Kidney (tissue), 14 donors: ENCODE data around the gene CCDC102B. TPM values are rescaled to one million over a fixed set of nuclear protein-coding genes. Genes with fewer than 3 reads are reported as not detected.

Source experiments
- DNase-seq, 5 donors: peaks; one replicate each; pipeline ENCODE4 v3.0.0-alpha.2; 2013 to 2020
- FAIRE-seq: peaks from 2 replicates; lab custom pipeline; 2012; peaks lifted over from hg19 to GRCh38; lab: Jason Lieb, UNC
- H3K27ac ChIP-seq, 2 donors: one replicate each; pipeline ENCODE4 v1.7.0; 2013; ENCODE audit warnings: low read depth in 2 of 2, low read length in 2 of 2, inconsistent platforms in 1 of 2
- H3K27me3 ChIP-seq: one replicate; pipeline ENCODE4 v1.7.1; 2013; ENCODE audit warnings: low read length, inconsistent platforms; ENCODE audit not compliant: control insufficient read depth, insufficient read depth
- H3K36me3 ChIP-seq, 3 donors: one replicate each; pipeline versions ENCODE4 v1.7.0 to v1.7.1; 2013; ENCODE audit warnings: low read length in 3 of 3, control low read depth in 1 of 3, inconsistent platforms in 1 of 3; ENCODE audit not compliant: insufficient read depth in 3 of 3, control insufficient read depth in 2 of 3
- H3K4me1 ChIP-seq, 3 donors: one replicate each; pipeline versions ENCODE4 v1.7.0 to v1.7.1; 2013; ENCODE audit warnings: low read length in 3 of 3, inconsistent platforms in 1 of 3, low read depth in 1 of 3; ENCODE audit not compliant: control insufficient read depth in 2 of 3, insufficient read depth in 2 of 3
- H3K4me3 ChIP-seq, 3 donors: one replicate each; pipeline versions ENCODE4 v1.7.0 to v1.8.1; 2013; ENCODE audit warnings: low read length in 3 of 3, control low read depth in 1 of 3, inconsistent platforms in 1 of 3
- H3K9ac ChIP-seq, 3 donors: one replicate each; pipeline versions ENCODE4 v1.7.0 to v1.7.1; 2013; ENCODE audit warnings: low read length in 3 of 3, control low read depth in 1 of 3, inconsistent platforms in 1 of 3
- H3K9me3 ChIP-seq, 3 donors: one replicate each; pipeline versions ENCODE4 v1.7.0 to v1.7.1; 2013; ENCODE audit warnings: low read length in 3 of 3, control low read depth in 1 of 3, inconsistent platforms in 1 of 3; ENCODE audit not compliant: control insufficient read depth in 2 of 3, insufficient read depth in 1 of 3
- intact Hi-C: fragments of 100-400 bp; cut with DNase I; formaldehyde crosslinking; loops from one replicate; pipeline ENCODE4 v1.11.1; 2022
- polyA plus RNA-seq: library from polyadenylated mRNA; stranded (reverse); fragments of 350-450 nt; fragmentation: Illumina TruSeq; extraction: RNeasy Lipid Tissue Mini Kit (QIAGEN cat#74804); gene quantifications from one replicate; pipeline ENCODE4 v1.2.3, GENCODE V29; 2014; ENCODE audit warnings: low read depth, low replicate concordance; ENCODE audit not compliant: insufficient read depth
- total RNA-seq: library from RNA; stranded (reverse); fragmentation: NEBNext Ultra II Directional; extraction: Animal tissue kit (Norgen Biotek cat#: 25700); gene quantifications from one replicate; pipeline ENCODE4 v1.2.1, GENCODE V29; 2021
- TF ChIP-seq, protein P1 (sequence below): IDR thresholded peaks from 3 replicates; pipeline ENCODE4 v1.5.1; 2012; ENCODE audit warnings: mild to moderate bottlenecking, moderate library complexity, borderline replicate concordance; ENCODE audit not compliant: insufficient read depth; ENCODE audit errors: extremely low read depth
- donor health status: control.
- donor health status: control.
- donor health status: control.
- donor health status: control.
- donor health status: control.
- donor health status: DM: yes; HTN: yes; CAD: no.
- donor health status: Normal renal cell carcinoma (clear cell type).

CCDC102B gene
- total and polyA plus RNA-seq, 2 donors from 2014 or later, result 3.6 to 6.8 TPM

GRCh38 chr18:68833756-68834155, 35.9 kb downstream of the CCDC102B start:
- H3K27ac ChIP-seq, result no peak overlapping the region
- no peak for DNase-seq
- no peaks in the 10 kb centered on the region for H3K4me1 ChIP-seq
- H3K27me3 ChIP-seq, result no peaks in the 10 kb centered on the region
- no peak overlapping the region for H3K4me3 ChIP-seq
- no peaks in the 10 kb centered on the region for H3K9me3 ChIP-seq
- intact Hi-C loops, result no loop called here
- FAIRE-seq, result no peak
- TF ChIP-seq, protein P1, sequence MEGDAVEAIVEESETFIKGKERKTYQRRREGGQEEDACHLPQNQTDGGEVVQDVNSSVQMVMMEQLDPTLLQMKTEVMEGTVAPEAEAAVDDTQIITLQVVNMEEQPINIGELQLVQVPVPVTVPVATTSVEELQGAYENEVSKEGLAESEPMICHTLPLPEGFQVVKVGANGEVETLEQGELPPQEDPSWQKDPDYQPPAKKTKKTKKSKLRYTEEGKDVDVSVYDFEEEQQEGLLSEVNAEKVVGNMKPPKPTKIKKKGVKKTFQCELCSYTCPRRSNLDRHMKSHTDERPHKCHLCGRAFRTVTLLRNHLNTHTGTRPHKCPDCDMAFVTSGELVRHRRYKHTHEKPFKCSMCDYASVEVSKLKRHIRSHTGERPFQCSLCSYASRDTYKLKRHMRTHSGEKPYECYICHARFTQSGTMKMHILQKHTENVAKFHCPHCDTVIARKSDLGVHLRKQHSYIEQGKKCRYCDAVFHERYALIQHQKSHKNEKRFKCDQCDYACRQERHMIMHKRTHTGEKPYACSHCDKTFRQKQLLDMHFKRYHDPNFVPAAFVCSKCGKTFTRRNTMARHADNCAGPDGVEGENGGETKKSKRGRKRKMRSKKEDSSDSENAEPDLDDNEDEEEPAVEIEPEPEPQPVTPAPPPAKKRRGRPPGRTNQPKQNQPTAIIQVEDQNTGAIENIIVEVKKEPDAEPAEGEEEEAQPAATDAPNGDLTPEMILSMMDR, result no peak
- no peak overlapping the region for H3K9ac ChIP-seq
- H3K36me3 ChIP-seq, result no peaks in the 10 kb centered on the region

DNA sequence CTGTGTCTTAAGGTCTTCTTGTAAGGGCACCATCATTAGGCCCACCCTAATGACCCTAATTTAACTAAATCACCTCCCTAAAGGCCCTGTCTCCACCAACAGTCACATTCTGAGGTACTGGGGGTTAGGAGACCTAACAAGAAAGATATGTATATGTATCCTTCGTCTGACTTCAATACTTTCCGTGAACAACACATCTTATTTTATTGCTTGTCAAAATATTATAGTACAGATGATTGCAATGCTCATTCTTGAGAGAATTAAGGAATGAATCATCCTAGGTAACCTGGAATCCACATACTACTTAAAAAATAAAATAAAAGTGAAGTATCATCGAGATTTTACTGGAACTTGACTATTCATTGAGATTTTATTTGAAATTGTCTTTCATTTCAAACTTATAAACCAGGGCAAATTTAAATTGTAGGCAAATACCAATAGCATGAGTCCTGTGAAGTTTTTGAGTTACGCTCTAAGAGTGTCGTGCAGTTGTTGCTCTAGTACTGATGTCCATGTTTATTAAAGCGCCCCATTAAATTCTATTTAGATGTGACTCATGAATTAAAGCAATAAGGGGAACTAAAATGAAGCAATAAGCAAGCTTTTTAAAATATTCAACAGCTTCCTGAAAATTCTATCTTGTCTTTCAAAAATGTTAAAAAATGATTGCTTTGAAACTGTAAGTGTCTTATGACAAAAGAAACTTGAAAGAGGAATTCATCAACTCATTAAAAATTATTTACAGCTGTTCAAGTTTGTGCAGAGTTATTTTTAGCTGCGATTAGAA, 40.0 kb downstream of the CCDC102B start:
- DNase-seq (peak in 1 of 5 donors; percentile 13), FAIRE-seq (peak; percentile 45)
- intact Hi-C loops, result no loop called here
- H3K4me1 ChIP-seq, result no peaks in the 10 kb centered on the region
- H3K27me3 ChIP-seq, result no peaks in the 10 kb centered on the region
- no peak overlapping the region for H3K4me3 ChIP-seq
- H3K9me3 ChIP-seq, result no peaks in the 10 kb centered on the region
- TF ChIP-seq, protein P1, result no peak
- H3K36me3 ChIP-seq, result no peaks in the 10 kb centered on the region
- no peak overlapping the region for H3K9ac ChIP-seq
- H3K27ac ChIP-seq, result peak overlapping the region in 1 of 2 donors; percentile 72

- H3K4me1 ChIP-seq, result no peaks in the 10 kb centered on the region
- H3K9me3 ChIP-seq, result no peaks in the 10 kb centered on the region
- intact Hi-C loops, result no loop called here
- H3K27me3 ChIP-seq, result no peaks in the 10 kb centered on the region
- no peak for FAIRE-seq
- TF ChIP-seq, protein P1, result no peak
- no peak overlapping the region for H3K9ac ChIP-seq
- no peaks in the 10 kb centered on the region for H3K36me3 ChIP-seq
- H3K4me3 ChIP-seq, result no peak overlapping the region
- no peak overlapping the region for H3K27ac ChIP-seq
- DNase-seq, result no peak
Measured at GRCh38 chr18:68839701-68840100, 41.8 kb downstream of the CCDC102B start.
